ENCODE data around the gene AGK. TPM values are rescaled to one million over a fixed set of nuclear protein-coding genes. Genes with fewer than 3 reads are reported as not detected.

AGK gene
- total and polyA plus RNA-seq, 4 donors: 13.7 to 39.1 (median 20.9) TPM

- DNase-seq (no peak), ATAC-seq (ENCODE audit: insufficient read depth, low FRiP score) (no peak)
- Histone ChIP-seq H3K9me3 (ENCODE audit: control insufficient read depth in 4 of 4, insufficient read depth in 3 of 4, low read length in 3 of 4) (no peaks in the 10 kb centered on the region), H3K4me3 (no peak overlapping the region), H3K4me1 (ENCODE audit: control insufficient read depth in 5 of 5, insufficient read depth in 5 of 5, low read length in 5 of 5) (peaks cover 0 to 3% (median 0%) of the 10 kb centered on the region in 5 donors), H3K36me3 (ENCODE audit: control insufficient read depth in 4 of 4, insufficient read depth in 4 of 4, low read length in 4 of 4) (peaks cover 3 to 19% (median 14%) of the 10 kb centered on the region in 4 donors), H3K27ac (ENCODE audit: low read depth in 1 of 2, low read length in 1 of 2) (no peak overlapping the region), H3K9ac (ENCODE audit: insufficient read depth in 1 of 2, low read length in 2 of 2) (no peak overlapping the region), H3K27me3 (ENCODE audit: control insufficient read depth in 3 of 3, insufficient read depth in 3 of 3, low read length in 2 of 3) (no peaks in the 10 kb centered on the region)
- WGBS, 2 donors: 62 to 69% methylated on average over 3 of the region's 3 CpGs
- TF ChIP-seq CTCF (IDR thresholded peaks at IDR 0.05; ENCODE audit: control extremely low read depth, extremely low read depth): no peak
Observed at GRCh38 chr7:141558544-141559183, 7.5 kb downstream of the AGK start.

DNA sequence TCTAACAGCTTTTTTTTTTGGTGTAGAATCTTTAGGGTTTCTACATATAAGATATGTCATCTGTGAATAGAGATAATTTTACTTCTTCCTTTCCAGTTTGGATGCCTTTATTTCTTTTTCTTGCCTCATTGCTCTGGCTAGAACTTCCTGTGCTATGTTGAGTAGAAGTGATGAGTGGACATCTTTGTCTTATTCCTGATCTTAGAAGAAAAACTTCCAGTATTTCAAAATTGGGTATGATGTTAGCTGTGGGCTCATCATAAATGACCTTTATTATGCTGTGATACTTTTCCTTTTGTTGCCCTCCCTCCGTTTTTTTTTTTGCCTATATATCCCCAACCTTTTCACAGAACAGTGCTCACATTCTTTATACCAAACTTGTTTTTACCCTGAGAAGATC is 8.8 kb downstream of the AGK start:
- 83 to 100% methylated on average over 1 of the region's 1 CpG for WGBS, 2 donors
- Histone ChIP-seq H3K27ac (ENCODE audit: low read depth in 1 of 2, low read length in 1 of 2) (no peak overlapping the region), H3K4me1 (ENCODE audit: control insufficient read depth in 5 of 5, insufficient read depth in 5 of 5, low read length in 5 of 5) (peaks cover 0 to 3% (median 0%) of the 10 kb centered on the region in 5 donors), H3K27me3 (ENCODE audit: control insufficient read depth in 3 of 3, insufficient read depth in 3 of 3, low read length in 2 of 3) (no peaks in the 10 kb centered on the region), H3K9ac (ENCODE audit: insufficient read depth in 1 of 2, low read length in 2 of 2) (no peak overlapping the region), H3K9me3 (ENCODE audit: control insufficient read depth in 4 of 4, insufficient read depth in 3 of 4, low read length in 3 of 4) (no peaks in the 10 kb centered on the region), H3K4me3 (no peak overlapping the region), H3K36me3 (ENCODE audit: control insufficient read depth in 4 of 4, insufficient read depth in 4 of 4, low read length in 4 of 4) (peaks cover 3 to 21% (median 15%) of the 10 kb centered on the region in 4 donors)
- no peak for TF ChIP-seq CTCF (IDR thresholded peaks at IDR 0.05; ENCODE audit: control extremely low read depth, extremely low read depth)
- ATAC-seq (ENCODE audit: insufficient read depth, low FRiP score): no peak
- no peak for DNase-seq

- Histone ChIP-seq H3K27ac (ENCODE audit: low read depth in 1 of 2, low read length in 1 of 2) (peak overlapping the region in 1 of 2 donors; percentile 57), H3K4me1 (ENCODE audit: control insufficient read depth in 5 of 5, insufficient read depth in 5 of 5, low read length in 5 of 5) (peaks cover 0 to 3% (median 0%) of the 10 kb centered on the region in 5 donors), H3K9me3 (ENCODE audit: control insufficient read depth in 4 of 4, insufficient read depth in 3 of 4, low read length in 3 of 4) (no peaks in the 10 kb centered on the region), H3K36me3 (ENCODE audit: control insufficient read depth in 4 of 4, insufficient read depth in 4 of 4, low read length in 4 of 4) (peaks cover 5 to 23% (median 12%) of the 10 kb centered on the region in 4 donors), H3K27me3 (ENCODE audit: control insufficient read depth in 3 of 3, insufficient read depth in 3 of 3, low read length in 2 of 3) (no peaks in the 10 kb centered on the region), H3K9ac (ENCODE audit: insufficient read depth in 1 of 2, low read length in 2 of 2) (no peak overlapping the region), H3K4me3 (no peak overlapping the region)
- ATAC-seq (ENCODE audit: insufficient read depth, low FRiP score): no peak
- TF ChIP-seq CTCF (IDR thresholded peaks at IDR 0.05; ENCODE audit: control extremely low read depth, extremely low read depth): no peak
- 92 to 93% methylated on average over 5 of the region's 5 CpGs for WGBS, 2 donors
- no peak for DNase-seq
Observed at GRCh38 chr7:141562036-141562435, 10.8 kb downstream of the AGK start.

Data from lung (tissue), 12 donors.